Erythroblast (primary cell): ENCODE data around the gene RHEBL1.

ENCODE experiments used
- DNase-seq, 2 experiments: peaks; one replicate each; lab custom pipeline; 2025; lab: John Stamatoyannopoulos, UW
- GATA1 ChIP-seq: IDR thresholded peaks from 2 replicates; pipeline ENCODE4 v1.6.1; 2011; ENCODE audit warnings: low read depth, mild to moderate bottlenecking, control low read depth, low read length, moderate library complexity
- POLR2A ChIP-seq: IDR thresholded peaks from 2 replicates; pipeline ENCODE4 v1.6.1; 2011; ENCODE audit warnings: mild to moderate bottlenecking, low read length

The RHEBL1 gene

GRCh38 chr12:49094160-49094974 lies 24.6 kb upstream of the RHEBL1 start, which contains the start of gene DHH:
TSS of gene DHH (minus strand) at chr12:49094801. CDS start at chr12:49094512, 289 bp downstream.
- peak in 1 of 2 experiments; percentile 25 for DNase-seq
- TF ChIP-seq POLR2A (no peak), GATA1 (no peak)

- TF ChIP-seq POLR2A (no peak), GATA1 (no peak)
- DNase-seq = no peak
These were observed 24.0 kb upstream of the RHEBL1 start for GRCh38 chr12:49093792-49094159.

GRCh38 chr12:49092816-49093406 lies 23.1 kb upstream of the RHEBL1 start:
- DNase-seq = no peak
- no peak for TF ChIP-seq GATA1
- no peak for TF ChIP-seq POLR2A

- TF ChIP-seq POLR2A = no peak
- no peak for TF ChIP-seq GATA1
- DNase-seq = peak; percentile 28 to 45
These were observed 22.5 kb upstream of the RHEBL1 start for GRCh38 chr12:49092086-49092815.

GRCh38 chr12:49091836-49092085 lies 22.0 kb upstream of the RHEBL1 start:
- DNase-seq = no peak
- TF ChIP-seq GATA1 (no peak), POLR2A (no peak)

GRCh38 chr12:49091056-49091835 lies 21.5 kb upstream of the RHEBL1 start:
- DNase-seq = peak in 1 of 2 experiments; percentile 14
- TF ChIP-seq POLR2A (no peak), GATA1 (no peak)

- TF ChIP-seq POLR2A (no peak), GATA1 (no peak)
- peak; percentile 58 to 63 for DNase-seq
These were observed 20.3 kb upstream of the RHEBL1 start for GRCh38 chr12:49089821-49090773.

- DNase-seq = no peak
These were observed 19.2 kb upstream of the RHEBL1 start for GRCh38 chr12:49088932-49089330.

GRCh38 chr12:49088150-49088931 lies 18.6 kb upstream of the RHEBL1 start:
- TF ChIP-seq GATA1 (no peak), POLR2A (no peak)
- peak; percentile 93 to 96 for DNase-seq

More at GRCh38 chr12:49088932-49089330, 19.2 kb upstream of the RHEBL1 start:
- TF ChIP-seq POLR2A (no peak), GATA1 (no peak)

- TF ChIP-seq GATA1 (no peak), POLR2A (no peak)
- no peak for DNase-seq
These were observed 16.3 kb upstream of the RHEBL1 start for GRCh38 chr12:49086116-49086515.

- TF ChIP-seq POLR2A = no peak
- TF ChIP-seq GATA1 = no peak
- no peak for DNase-seq
These were observed 14.7 kb upstream of the RHEBL1 start for GRCh38 chr12:49084438-49084837.

GRCh38 chr12:49079793-49080192 lies 10.0 kb upstream of the RHEBL1 start:
- no peak for DNase-seq
- TF ChIP-seq GATA1 (no peak), POLR2A (no peak)
